Measurements from ENCODE around the gene CUL3.

DNA sequence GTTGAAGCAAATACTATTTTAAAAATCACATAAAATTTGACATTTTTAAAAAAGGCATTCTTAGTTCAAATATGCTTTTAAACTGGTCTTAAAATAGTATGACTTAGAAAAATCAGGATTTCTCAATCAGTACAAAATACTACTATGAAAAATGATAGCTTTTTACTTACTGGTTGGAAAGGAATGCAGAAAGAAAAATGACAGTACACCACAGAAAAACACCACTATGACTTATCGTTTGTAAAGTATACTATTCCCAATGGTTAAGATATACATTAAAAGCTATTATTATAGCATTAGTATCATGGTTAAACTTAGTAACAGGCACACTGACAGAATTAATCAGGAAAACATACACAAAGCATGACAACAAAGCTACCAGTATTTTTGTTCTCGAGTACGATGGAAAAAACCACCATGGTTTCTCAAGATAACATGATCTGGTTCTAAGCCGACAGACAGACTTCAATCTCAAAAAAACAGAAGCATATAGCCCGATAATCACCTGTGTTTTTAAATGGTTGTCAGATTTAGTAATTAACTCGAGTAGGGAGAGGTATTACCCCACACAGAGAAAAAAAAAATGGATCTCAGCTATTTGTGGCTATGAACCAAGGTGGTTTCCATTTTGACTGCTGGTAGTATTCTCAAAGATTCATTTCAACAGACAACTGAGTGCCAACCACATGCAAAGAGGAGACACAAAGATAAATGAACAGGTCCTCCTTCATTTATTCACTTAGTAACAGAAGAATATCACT lies 39.1 kb downstream of the CUL3 start:
- TF ChIP-seq, protein P1, sequence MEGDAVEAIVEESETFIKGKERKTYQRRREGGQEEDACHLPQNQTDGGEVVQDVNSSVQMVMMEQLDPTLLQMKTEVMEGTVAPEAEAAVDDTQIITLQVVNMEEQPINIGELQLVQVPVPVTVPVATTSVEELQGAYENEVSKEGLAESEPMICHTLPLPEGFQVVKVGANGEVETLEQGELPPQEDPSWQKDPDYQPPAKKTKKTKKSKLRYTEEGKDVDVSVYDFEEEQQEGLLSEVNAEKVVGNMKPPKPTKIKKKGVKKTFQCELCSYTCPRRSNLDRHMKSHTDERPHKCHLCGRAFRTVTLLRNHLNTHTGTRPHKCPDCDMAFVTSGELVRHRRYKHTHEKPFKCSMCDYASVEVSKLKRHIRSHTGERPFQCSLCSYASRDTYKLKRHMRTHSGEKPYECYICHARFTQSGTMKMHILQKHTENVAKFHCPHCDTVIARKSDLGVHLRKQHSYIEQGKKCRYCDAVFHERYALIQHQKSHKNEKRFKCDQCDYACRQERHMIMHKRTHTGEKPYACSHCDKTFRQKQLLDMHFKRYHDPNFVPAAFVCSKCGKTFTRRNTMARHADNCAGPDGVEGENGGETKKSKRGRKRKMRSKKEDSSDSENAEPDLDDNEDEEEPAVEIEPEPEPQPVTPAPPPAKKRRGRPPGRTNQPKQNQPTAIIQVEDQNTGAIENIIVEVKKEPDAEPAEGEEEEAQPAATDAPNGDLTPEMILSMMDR (IDR thresholded peaks at IDR 0.05; ENCODE audit: low read length), result no peak
- no peak for TF ChIP-seq EZH2 (IDR thresholded peaks at IDR 0.05; ENCODE audit: borderline replicate concordance, low read length)
